OCI-LY3 (cell line): Measurements from ENCODE around the gene FREM2.

Experiments used
- EZH2phosphoT487 ChIP-seq: fragments of 200-600 bp; shearing (Covaris generic); IDR thresholded peaks from 2 replicates; pipeline ENCODE4 v1.6.1; 2018; ENCODE audit warnings: antibody characterized with exemption, mixed run types, low read depth
- TF ChIP-seq, protein P1 (sequence below): fragments of 200-600, 300-600 bp; sonication (generic); IDR thresholded peaks from 2 replicates; pipeline ENCODE4 v1.5.1; 2014; ENCODE audit warnings: antibody characterized with exemption, low read length, low read depth

DNA sequence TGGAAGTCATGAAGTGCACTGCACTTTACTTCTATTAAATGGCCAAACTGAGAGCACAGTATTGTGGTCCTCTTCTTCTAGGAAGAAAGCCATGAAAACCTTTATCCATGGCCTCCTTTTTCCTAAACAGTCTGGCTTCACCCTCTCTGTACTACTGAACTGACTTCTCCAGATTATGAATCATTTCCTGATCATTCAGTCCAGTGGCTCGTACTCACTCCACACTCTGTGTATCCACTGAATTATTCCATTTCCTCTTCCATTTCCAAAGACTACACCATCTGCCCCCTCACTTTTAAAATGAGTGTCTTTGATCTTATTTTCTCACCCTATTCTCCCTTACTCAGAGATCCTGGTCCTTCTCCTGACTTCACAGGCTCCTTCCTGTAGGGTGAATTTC, 29.7 kb upstream of the FREM2 start:
- TF ChIP-seq, protein P1, sequence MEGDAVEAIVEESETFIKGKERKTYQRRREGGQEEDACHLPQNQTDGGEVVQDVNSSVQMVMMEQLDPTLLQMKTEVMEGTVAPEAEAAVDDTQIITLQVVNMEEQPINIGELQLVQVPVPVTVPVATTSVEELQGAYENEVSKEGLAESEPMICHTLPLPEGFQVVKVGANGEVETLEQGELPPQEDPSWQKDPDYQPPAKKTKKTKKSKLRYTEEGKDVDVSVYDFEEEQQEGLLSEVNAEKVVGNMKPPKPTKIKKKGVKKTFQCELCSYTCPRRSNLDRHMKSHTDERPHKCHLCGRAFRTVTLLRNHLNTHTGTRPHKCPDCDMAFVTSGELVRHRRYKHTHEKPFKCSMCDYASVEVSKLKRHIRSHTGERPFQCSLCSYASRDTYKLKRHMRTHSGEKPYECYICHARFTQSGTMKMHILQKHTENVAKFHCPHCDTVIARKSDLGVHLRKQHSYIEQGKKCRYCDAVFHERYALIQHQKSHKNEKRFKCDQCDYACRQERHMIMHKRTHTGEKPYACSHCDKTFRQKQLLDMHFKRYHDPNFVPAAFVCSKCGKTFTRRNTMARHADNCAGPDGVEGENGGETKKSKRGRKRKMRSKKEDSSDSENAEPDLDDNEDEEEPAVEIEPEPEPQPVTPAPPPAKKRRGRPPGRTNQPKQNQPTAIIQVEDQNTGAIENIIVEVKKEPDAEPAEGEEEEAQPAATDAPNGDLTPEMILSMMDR: no peak
- no peak for TF ChIP-seq EZH2phosphoT487
